AG04449 (cell line): ENCODE results near the gene MDFIC2.

Experiments used
- CTCF ChIA-PET: fragments of 350-600 bp; formaldehyde crosslinking; extraction: SDS; loops from one replicate; lab custom pipeline; 2021; ENCODE audit warnings: antibody characterized with exemption; lab: Yijun Ruan, JAX
- POLR2A ChIA-PET: fragments of 400-600, 350-600 bp; formaldehyde crosslinking; extraction: SDS; loops from one replicate; lab custom pipeline; 2020; ENCODE audit warnings: antibody characterized with exemption, inconsistent platforms; lab: Yijun Ruan, JAX
- DNase-seq: peaks from one replicate; pipeline ENCODE4 v3.0.0-alpha.2; 2010; ENCODE audit warnings: low read depth, low spot score
- H3K4me3 ChIP-seq: 2 replicates; pipeline ENCODE4 v1.5.1; 2011; ENCODE audit warnings: low read depth, mild to moderate bottlenecking, control low read depth, low read length
- CTCF ChIP-seq: IDR thresholded peaks from one replicate; pipeline ENCODE4 v1.5.1; 2011; ENCODE audit warnings: mild to moderate bottlenecking, moderate library complexity, low read length, control low read depth, inconsistent platforms; ENCODE audit not compliant: insufficient read depth; ENCODE audit errors: missing control alignments

MDFIC2 gene

GRCh38 chr3:70264122-70264780 is 48.2 kb downstream of the MDFIC2 start:
- no peak for DNase-seq
- H3K4me3 ChIP-seq, result no peak overlapping the region
- no peak for TF ChIP-seq CTCF
- POLR2A ChIA-PET, result no interaction called here
- CTCF ChIA-PET, result no interaction called here

DNA sequence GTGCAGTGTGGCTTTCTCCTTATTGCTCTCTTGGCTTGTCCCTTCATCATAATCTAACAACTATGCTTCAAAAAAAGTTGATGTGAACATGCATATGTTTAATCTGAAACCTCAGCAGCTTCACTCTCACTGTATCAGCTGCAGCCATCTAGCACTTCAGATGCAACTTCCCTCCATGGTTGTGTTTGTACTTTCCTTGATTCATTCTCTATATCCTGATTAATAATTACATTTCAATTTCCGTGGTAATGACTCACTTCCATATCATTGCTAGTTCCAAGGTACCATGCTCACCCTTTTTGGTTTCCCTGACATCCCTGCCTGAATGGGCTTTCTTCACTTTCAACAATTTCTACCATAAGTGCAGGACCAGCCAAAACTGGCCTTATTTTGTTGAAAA is 51.2 kb downstream of the MDFIC2 start:
- H3K4me3 ChIP-seq, result no peak overlapping the region
- CTCF ChIA-PET, result no interaction called here
- TF ChIP-seq CTCF, result no peak
- DNase-seq, result no peak
- POLR2A ChIA-PET, result no interaction called here

DNA sequence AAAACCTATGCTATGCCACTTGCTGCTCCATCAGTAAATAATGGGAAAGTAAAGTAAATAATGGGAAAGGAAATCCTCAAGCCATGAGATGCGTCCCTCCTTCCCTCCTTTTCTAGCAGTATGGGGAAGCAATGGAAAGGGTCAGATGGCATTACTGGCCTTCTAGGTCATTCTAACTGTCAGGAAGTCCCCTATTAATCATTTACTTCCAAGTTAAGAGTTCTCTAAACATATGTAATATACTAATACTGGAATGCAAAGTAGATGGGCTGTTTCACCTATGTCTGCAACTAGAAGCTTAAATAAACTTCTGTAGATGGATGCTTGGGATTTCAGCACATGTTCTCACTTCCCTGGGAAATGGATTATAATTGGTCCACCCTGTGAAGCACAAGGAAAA is 55.9 kb downstream of the MDFIC2 start:
- TF ChIP-seq CTCF, result no peak
- DNase-seq, result no peak
- ChIA-PET POLR2A (no interaction called here), CTCF (no interaction called here)
- H3K4me3 ChIP-seq, result no peak overlapping the region

- CTCF ChIA-PET, result no interaction called here
Observed at GRCh38 chr3:70250492-70250891, 61.9 kb downstream of the MDFIC2 start.

GRCh38 chr3:70249509-70250160 is 62.8 kb downstream of the MDFIC2 start:
- TF ChIP-seq CTCF, result no peak
- CTCF ChIA-PET, result no interaction called here
- POLR2A ChIA-PET, result no interaction called here
- no peak overlapping the region for H3K4me3 ChIP-seq
- no peak for DNase-seq

More at GRCh38 chr3:70250492-70250891, 61.9 kb downstream of the MDFIC2 start:
- H3K4me3 ChIP-seq, result no peak overlapping the region
- no peak for DNase-seq
- POLR2A ChIA-PET, result no interaction called here
- TF ChIP-seq CTCF, result no peak

DNA sequence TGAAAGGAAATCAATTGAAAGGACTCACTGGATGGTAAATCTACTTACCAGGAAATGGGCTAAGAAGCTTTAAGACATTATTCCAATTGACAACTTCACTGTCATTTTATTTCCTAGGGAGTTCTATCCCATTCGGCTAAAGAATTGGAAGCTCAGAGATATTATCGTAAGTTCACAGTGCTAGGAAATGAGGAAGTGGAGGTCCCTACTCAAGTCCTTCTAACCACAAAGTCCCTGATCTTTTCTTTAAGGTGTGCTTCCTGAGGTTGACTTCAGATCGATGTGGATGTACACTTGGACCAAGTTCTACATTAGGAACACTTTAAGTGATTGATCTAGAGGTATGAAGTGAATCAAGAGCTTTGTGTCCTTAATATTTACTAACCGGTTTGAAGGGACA is 63.6 kb downstream of the MDFIC2 start:
- ChIA-PET POLR2A (no interaction called here), CTCF (no interaction called here)
- H3K4me3 ChIP-seq, result no peak overlapping the region
- DNase-seq, result no peak
- no peak for TF ChIP-seq CTCF
